Endothelial cell of umbilical vein (primary cell): ENCODE results near the gene TPR. TPM values are rescaled to one million over a fixed set of nuclear protein-coding genes. Genes with fewer than 3 reads are reported as not detected.

Experiments used
- BruUV-seq: library from RNA; stranded (reverse); fragments of 400-500 nt; replicated peaks from 2 replicates; lab custom pipeline; 2021; lab: Mats Ljungman, UMichigan
- CTCF ChIA-PET: fragments of 300-600, 350-600 bp; sonication (Branson Sonifier 250); formaldehyde crosslinking; loops from one replicate; lab custom pipeline; 2021; ENCODE audit warnings: antibody characterized with exemption, inconsistent platforms; lab: Charles Lee
- POLR2A ChIA-PET: fragments of 300-600, 350-600 bp; sonication (Branson Sonifier 250); formaldehyde crosslinking; loops from one replicate; lab custom pipeline; 2021; ENCODE audit warnings: antibody characterized with exemption, inconsistent platforms; lab: Charles Lee
- DNase-seq: peaks from one replicate; pipeline ENCODE4 v3.0.0-alpha.2; 2011; ENCODE audit warnings: low read depth, low spot score
- FAIRE-seq: peaks from 2 replicates; lab custom pipeline; 2011; peaks lifted over from hg19 to GRCh38; lab: Jason Lieb, UNC
- H2AFZ ChIP-seq: 2 replicates; pipeline ENCODE4 v1.6.0; 2012; ENCODE audit warnings: low read depth, low read length, control low read depth, inconsistent platforms
- H3K27ac ChIP-seq: 2 replicates; pipeline ENCODE4 v1.5.1; 2011; ENCODE audit warnings: low read depth, mild to moderate bottlenecking, control low read depth, low read length, moderate library complexity; ENCODE audit not compliant: insufficient read depth
- H3K27me3 ChIP-seq, 2 experiments: 2 replicates each; pipeline versions ENCODE4 v1.6.0 to v1.6.1; 2011; ENCODE audit warnings: low read length in 2 of 2, mixed read lengths in 1 of 2; ENCODE audit not compliant: control insufficient read depth in 2 of 2, insufficient read depth in 2 of 2
- H3K36me3 ChIP-seq, 2 experiments: 2 replicates in 1 of 2; 3 replicates in 1 of 2; pipeline ENCODE4 v1.5.1; 2011; ENCODE audit warnings: low read length in 2 of 2, mild to moderate bottlenecking in 1 of 2, moderate library complexity in 1 of 2; ENCODE audit not compliant: control insufficient read depth in 2 of 2, insufficient read depth in 2 of 2; ENCODE audit errors: extremely low read depth in 1 of 2
- H3K4me1 ChIP-seq: 3 replicates; pipeline ENCODE4 v1.5.1; 2011; ENCODE audit warnings: mild to moderate bottlenecking, low read length; ENCODE audit not compliant: control insufficient read depth, insufficient read depth; ENCODE audit errors: extremely low read depth
- H3K4me2 ChIP-seq: 2 replicates; pipeline ENCODE4 v1.6.1; 2011; ENCODE audit warnings: low read length, control low read depth, mixed read lengths; ENCODE audit not compliant: insufficient read depth
- H3K4me3 ChIP-seq, 3 experiments: fragments of 200-600 bp in 1 of 3; sonication (generic), shearing (Covaris generic) in 1 of 3; replicated peaks in 1 of 3; 2 replicates each; pipeline ENCODE4 v1.5.1; 2011 to 2016; ENCODE audit warnings: control low read depth in 3 of 3, low read length in 3 of 3, mild to moderate bottlenecking in 2 of 3, inconsistent platforms in 1 of 3, low read depth in 1 of 3, moderate library complexity in 1 of 3; ENCODE audit not compliant: insufficient read depth in 1 of 3
- H3K79me2 ChIP-seq: 2 replicates; pipeline ENCODE4 v1.6.0; 2012; ENCODE audit warnings: low read length, inconsistent platforms; ENCODE audit not compliant: control insufficient read depth, insufficient read depth
- H3K9ac ChIP-seq: replicated peaks from 2 replicates; pipeline ENCODE3; 2011; ENCODE audit warnings: low read length, control low read depth; ENCODE audit not compliant: insufficient read depth; ENCODE audit errors: extremely low read depth
- H3K9me1 ChIP-seq: replicated peaks from 3 replicates; pipeline ENCODE4 v1.6.0; 2011; ENCODE audit warnings: mild to moderate bottlenecking, low read length; ENCODE audit not compliant: control insufficient read depth, insufficient read depth; ENCODE audit errors: extremely low read depth
- H3K9me3 ChIP-seq: replicated peaks from 2 replicates; pipeline ENCODE4 v1.5.1; 2012; ENCODE audit warnings: low read length, inconsistent platforms; ENCODE audit not compliant: control insufficient read depth, insufficient read depth
- H4K20me1 ChIP-seq: replicated peaks from 2 replicates; pipeline ENCODE3; 2011; ENCODE audit warnings: mild to moderate bottlenecking, low read length; ENCODE audit not compliant: control insufficient read depth, insufficient read depth; ENCODE audit errors: extremely low read depth
- CTCF ChIP-seq, 2 donors: IDR thresholded peaks; 1 replicate in 1 of 2; 2 replicates in 1 of 2; pipeline ENCODE4 v1.5.1; 2011; ENCODE audit warnings: low read length in 2 of 2, mild to moderate bottlenecking in 2 of 2, moderate library complexity in 2 of 2, control low read depth in 1 of 2, inconsistent platforms in 1 of 2, low read depth in 1 of 2; ENCODE audit not compliant: insufficient read depth in 1 of 2; ENCODE audit errors: extremely low read depth in 1 of 2
- EZH2 ChIP-seq: IDR thresholded peaks from 2 replicates; pipeline ENCODE4 v1.6.1; 2012; ENCODE audit warnings: borderline replicate concordance, low read depth, mild to moderate bottlenecking, moderate library complexity, low read length, inconsistent platforms; ENCODE audit not compliant: severe bottlenecking
- FOS ChIP-seq: IDR thresholded peaks from 2 replicates; pipeline ENCODE4 v1.6.1; 2011; ENCODE audit warnings: mild to moderate bottlenecking, low read length, moderate library complexity, borderline replicate concordance; ENCODE audit not compliant: insufficient read depth
- GATA2 ChIP-seq: IDR thresholded peaks from 2 replicates; pipeline ENCODE4 v1.7.0; 2011; ENCODE audit warnings: low read depth, mild to moderate bottlenecking, moderate library complexity, mixed read lengths, low read length; ENCODE audit not compliant: insufficient read length, insufficient read depth
- JUN ChIP-seq: IDR thresholded peaks from 2 replicates; pipeline ENCODE4 v1.6.1; 2011; ENCODE audit warnings: borderline replicate concordance, low read depth; ENCODE audit not compliant: insufficient read length, insufficient read depth
- MAX ChIP-seq: IDR thresholded peaks from 2 replicates; pipeline ENCODE4 v1.6.1; 2011; ENCODE audit not compliant: insufficient read depth, insufficient read length
- MYC ChIP-seq: IDR thresholded peaks from one replicate; pipeline ENCODE4 v1.6.1; 2011; ENCODE audit warnings: mild to moderate bottlenecking, low read depth, low read length
- POLR2A ChIP-seq: IDR thresholded peaks from 2 replicates; pipeline ENCODE4 v1.6.1; 2012; ENCODE audit warnings: low read depth, mild to moderate bottlenecking, control low read depth, low read length
- POLR2AphosphoS5 ChIP-seq: IDR thresholded peaks from 2 replicates; pipeline ENCODE4 v1.6.1; 2012; ENCODE audit warnings: low read depth, mild to moderate bottlenecking, control low read depth, low read length, moderate library complexity; ENCODE audit not compliant: insufficient read depth
- dilution Hi-C: fragments of 300-500 bp; cut with MboI; formaldehyde crosslinking; loops from one replicate; pipeline ENCODE4 v1.15.0; 2019; ENCODE audit warnings: low sequenced_read_pairs; ENCODE audit not compliant: extremely low pct_ligation_motif_present
- intact Hi-C: fragments of 100-400 bp; cut with micrococcal nuclease; formaldehyde crosslinking; loops from one replicate; pipeline ENCODE4 v1.10.0; 2022
- polyA plus RNA-seq, 4 experiments: library from polyadenylated mRNA; depleted of rRNA in 3 of 4; stranded (reverse) in 3 of 4; unstranded in 1 of 4; fragments of >200 nt; gene quantifications; 2 replicates each; pipeline versions ENCODE4 v1.2.1 to v1.2.3, GENCODE V29; 2011 to 2012; ENCODE audit warnings: missing spikeins in 1 of 4
- total RNA-seq: library from RNA; stranded (reverse); gene quantifications from 2 replicates; pipeline ENCODE4 v1.2.3, GENCODE V29; 2021

TPR gene
- total and polyA plus RNA-seq, 2 donors (not counting 3 experiments of a cell fraction or from before 2014, with no cell fraction given) = 49.4 to 118 TPM

GRCh38 chr1:186275822-186276221 lies 99.2 kb downstream of the TPR start:
- FAIRE-seq = no peak

More at GRCh38 chr1:186275822-186276221, 99.2 kb downstream of the TPR start:
- intact Hi-C loops = no loop called here
- BruUV-seq = no TSS peak
- Histone ChIP-seq H3K9me3 (no peaks in the 10 kb centered on the region), H3K9ac (no peak overlapping the region), H3K27me3 (no peaks in the 10 kb centered on the region), H3K36me3 (no peaks in the 10 kb centered on the region), H2AFZ (no peak overlapping the region), H3K27ac (no peak overlapping the region), H3K4me2 (no peak overlapping the region), H3K9me1 (no peaks in the 10 kb centered on the region), H3K4me3 (no peak overlapping the region), H3K4me1 (no peaks in the 10 kb centered on the region), H4K20me1 (no peaks in the 10 kb centered on the region), H3K79me2 (no peaks in the 10 kb centered on the region)
- DNase-seq = no peak
- ChIA-PET POLR2A (no interaction called here), CTCF (interaction anchor here (1.0 to 1.8 kb wide), 4 partner anchors 8 to 595 kb away, joined by 3 to 4 read pairs (median 3); no protein-coding TSS in a partner anchor)
- dilution Hi-C loops = no loop called here
- TF ChIP-seq GATA2 = no peak
- no peak for TF ChIP-seq POLR2AphosphoS5
- no peak for TF ChIP-seq JUN
- no peak for TF ChIP-seq MAX
- TF ChIP-seq POLR2A = no peak
- no peak for TF ChIP-seq MYC
- no peak for TF ChIP-seq FOS
- no peak for TF ChIP-seq CTCF (IDR thresholded peaks at IDR 0.05; ENCODE audit: extremely low read depth in 1 of 2, insufficient read depth in 1 of 2, low read depth in 1 of 2, low read length in 2 of 2)
- TF ChIP-seq EZH2 = no peak
